Psoas muscle (tissue), 8 donors: ENCODE data around the gene RTN4RL2. TPM values are rescaled to one million over a fixed set of nuclear protein-coding genes. Genes with fewer than 3 reads are reported as not detected.
A peak's percentile ranks its signal among the peaks of the same experiment; 100 is the strongest.

ENCODE experiments used
- ATAC-seq, 4 donors: fragments of 200-7000 bp; cut with Tn5 transposase; one replicate each; pipeline ENCODE4 v1.9.1; 2020; ENCODE audit warnings: moderate library complexity in 3 of 4, mild to moderate bottlenecking in 2 of 4
- DNase-seq, 2 donors: peaks; one replicate each; pipeline ENCODE4 v3.0.0-alpha.2; 2020
- H3K27ac ChIP-seq: fragments of 200-600 bp; one replicate; pipeline ENCODE4 v1.8.0; 2022
- H3K27me3 ChIP-seq, 3 donors: fragments of 200-600 bp in 1 of 3; one replicate each; pipeline versions ENCODE4 v1.6.1 to v1.8.0; 2013 to 2022; ENCODE audit warnings: low read length in 2 of 3, mild to moderate bottlenecking in 2 of 3, moderate library complexity in 1 of 3; ENCODE audit not compliant: insufficient read depth in 3 of 3
- H3K36me3 ChIP-seq, 2 donors: fragments of 200-600 bp in 1 of 2; one replicate each; pipeline versions ENCODE4 v1.6.1 to v1.8.0; 2013 to 2022; ENCODE audit warnings: low read depth in 1 of 2, mild to moderate bottlenecking in 1 of 2, moderate library complexity in 1 of 2; ENCODE audit not compliant: insufficient read depth in 1 of 2
- H3K4me1 ChIP-seq: fragments of 200-600 bp; one replicate; pipeline ENCODE4 v1.8.0; 2022
- H3K4me3 ChIP-seq: fragments of 200-600 bp; one replicate; pipeline ENCODE4 v1.8.0; 2022; ENCODE audit warnings: mild to moderate bottlenecking
- H3K9me3 ChIP-seq: fragments of 200-600 bp; one replicate; pipeline ENCODE4 v1.8.0; 2022
- CTCF ChIP-seq: fragments of 200-600 bp; IDR thresholded peaks from one replicate; pipeline ENCODE4 v1.8.0; 2022; ENCODE audit warnings: antibody characterized with exemption
- WGBS, 3 donors: extraction: QIAGEN DNeasy Blood & Tissue Kit; methylation state at CpG; one replicate each; pipeline versions ENCODE4 v1.1.6 to v1.1.7; 2013; 5-methylcytosine and 5-hydroxymethylcytosine counted together
- intact Hi-C, 2 donors: fragments of 100-400 bp; cut with DNase I; formaldehyde crosslinking; loops; one replicate each; pipeline versions ENCODE4 v1.11.0 to v1.14.2; 2022
- polyA plus RNA-seq, 3 donors: library from polyadenylated mRNA; stranded (reverse); fragments of 200-250 nt; gene quantifications; one replicate each; pipeline ENCODE4 v1.2.3, GENCODE V29; 2013
- total RNA-seq, 4 donors: library from RNA; stranded (reverse); fragmentation: NEBNext Ultra II Directional in 2 of 4; extraction: Animal tissue kit (Norgen Biotek cat#: 25700) in 2 of 4; gene quantifications; one replicate each; pipeline versions ENCODE4 v1.2.1 to v1.2.4, GENCODE V29; 2021 to 2023
- donor health status: healthy with polysubstance abuse.
- donor health status: DM: no; HTN: no; CAD: no; lungs with moderate emphysema.
- donor health status: Bipolar disorder and iron deficiency.
- donor health status: healthy.
- donor health status: DM: yes; HTN: yes; CAD: no.
- donor health status: DM: no; HTN: no; CAD: no.
- donor health status: DM: no; HTN: no; CAD: no.
- donor health status: DM: yes; HTN: yes; CAD: no.

The RTN4RL2 gene
- total and polyA plus RNA-seq, 7 donors = 0.44 to 1.1 (median 0.77) TPM

- H3K36me3 ChIP-seq = peaks cover 0 to 49% of the 10 kb centered on the region in 2 donors
- intact Hi-C loops = no loop called here
These were observed 43.3 kb upstream of the RTN4RL2 start for GRCh38 chr11:57417056-57417455.

GRCh38 chr11:57418131-57418530, 42.2 kb upstream of the RTN4RL2 start:
- TF ChIP-seq CTCF = no peak
- intact Hi-C loops = no loop called here
- Histone ChIP-seq H3K36me3 (peaks cover 3 to 41% of the 10 kb centered on the region in 2 donors), H3K4me3 (no peak overlapping the region), H3K27ac (no peak overlapping the region), H3K27me3 (no peaks in the 10 kb centered on the region), H3K4me1 (no peaks in the 10 kb centered on the region), H3K9me3 (no peaks in the 10 kb centered on the region)
- DNase-seq (no peak), ATAC-seq (no peak)

More at GRCh38 chr11:57417056-57417455, 43.3 kb upstream of the RTN4RL2 start:
- no peak overlapping the region for H3K4me3 ChIP-seq
- ATAC-seq (peak in 1 of 4 donors; percentile 43), DNase-seq (peak in 1 of 2 donors; percentile 61)
- no peaks in the 10 kb centered on the region for H3K27me3 ChIP-seq
- no peak overlapping the region for H3K27ac ChIP-seq
- H3K9me3 ChIP-seq = no peaks in the 10 kb centered on the region
- TF ChIP-seq CTCF = no peak
- no peaks in the 10 kb centered on the region for H3K4me1 ChIP-seq
- WGBS, 3 donors = 31 to 59% (median 45%) methylated on average over 4 of the region's 4 CpGs

- peaks cover 3 to 33% of the 10 kb centered on the region in 2 donors for H3K36me3 ChIP-seq
- H3K4me3 ChIP-seq = no peak overlapping the region
- intact Hi-C loops = no loop called here
- peaks cover 0 to 5% (median 0%) of the 10 kb centered on the region in 3 donors for H3K27me3 ChIP-seq
- 83 to 88% (median 86%) methylated on average over 3 of the region's 3 CpGs for WGBS, 3 donors
- H3K9me3 ChIP-seq = no peaks in the 10 kb centered on the region
- no peak overlapping the region for H3K27ac ChIP-seq
- no peak for DNase-seq
- no peak for TF ChIP-seq CTCF
- no peak for ATAC-seq
- peaks cover 4% of the 10 kb centered on the region for H3K4me1 ChIP-seq
These were observed 41.2 kb upstream of the RTN4RL2 start for GRCh38 chr11:57419146-57419545.

- no peak for TF ChIP-seq CTCF
- WGBS, 3 donors = 91 to 95% (median 93%) methylated on average over 4 of the region's 4 CpGs
- peaks cover 14% of the 10 kb centered on the region for H3K4me1 ChIP-seq
- intact Hi-C loops = no loop called here
- H3K4me3 ChIP-seq = no peak overlapping the region
- ATAC-seq (no peak), DNase-seq (no peak)
- no peaks in the 10 kb centered on the region for H3K9me3 ChIP-seq
- peaks cover 0 to 21% (median 0%) of the 10 kb centered on the region in 3 donors for H3K27me3 ChIP-seq
- peaks cover 3 to 14% of the 10 kb centered on the region in 2 donors for H3K36me3 ChIP-seq
- no peak overlapping the region for H3K27ac ChIP-seq
These were observed 39.3 kb upstream of the RTN4RL2 start for GRCh38 chr11:57421066-57421465.

GRCh38 chr11:57421805-57422204, 38.5 kb upstream of the RTN4RL2 start:
- Histone ChIP-seq H3K4me1 (peaks cover 21% of the 10 kb centered on the region), H3K27ac (no peak overlapping the region)

More at GRCh38 chr11:57421805-57422204, 38.5 kb upstream of the RTN4RL2 start:
- no peaks in the 10 kb centered on the region for H3K9me3 ChIP-seq
- no peak overlapping the region for H3K4me3 ChIP-seq
- ATAC-seq (no peak), DNase-seq (no peak)
- peaks cover 0 to 27% (median 0%) of the 10 kb centered on the region in 3 donors for H3K27me3 ChIP-seq
- intact Hi-C loops = no loop called here
- no peak for TF ChIP-seq CTCF
- peaks cover 3 to 14% of the 10 kb centered on the region in 2 donors for H3K36me3 ChIP-seq
